Neural crest cell (in vitro differentiated cells): ENCODE measurements around the gene ZNRF1. TPM values are rescaled to one million over a fixed set of nuclear protein-coding genes. Genes with fewer than 3 reads are reported as not detected.

Source experiments
- DNase-seq: peaks from one replicate; pipeline ENCODE4 v3.0.0; 2021; ENCODE audit warnings: low read depth, mixed read lengths, low spot score
- H3K27ac Mint-ChIP-seq: one replicate; pipeline ENCODE4 v1.8.0; 2021; ENCODE audit warnings: mild to moderate bottlenecking, mixed read lengths; ENCODE audit not compliant: unreplicated experiment
- H3K27me3 Mint-ChIP-seq: 2 replicates; pipeline ENCODE4 v1.8.0; 2021; ENCODE audit warnings: low read depth, mild to moderate bottlenecking, mixed read lengths
- H3K36me3 Mint-ChIP-seq: 2 replicates; pipeline ENCODE4 v1.8.0; 2021; ENCODE audit warnings: low read depth, mild to moderate bottlenecking, mixed read lengths
- H3K4me1 Mint-ChIP-seq: 2 replicates; pipeline ENCODE4 v1.8.0; 2021; ENCODE audit warnings: mixed read lengths
- H3K4me3 Mint-ChIP-seq: one replicate; pipeline ENCODE4 v1.8.0; 2021; ENCODE audit warnings: mild to moderate bottlenecking, mixed read lengths
- H3K9me3 Mint-ChIP-seq: 2 replicates; pipeline ENCODE4 v1.8.0; 2021; ENCODE audit warnings: mixed read lengths
- total RNA-seq: library from RNA; stranded (reverse); gene quantifications from 2 replicates; pipeline ENCODE4 v1.2.1, GENCODE V29; 2021
- TF ChIP-seq, protein P1 (sequence below): fragments of 200-600 bp; sonication (generic); conservative IDR thresholded peaks from 2 replicates; pipeline ENCODE4 v1.5.0; 2021; ENCODE audit warnings: antibody characterized with exemption, mild to moderate bottlenecking

Gene ZNRF1
- total RNA-seq, 1 donor from 2014 or later, result 48.4 TPM

GRCh38 chr16:75027520-75028300 is 28.9 kb downstream of the ZNRF1 start:
- DNase-seq, result no peak
- peaks cover 15% of the 10 kb centered on the region for H3K4me1 Mint-ChIP-seq
- H3K27ac Mint-ChIP-seq, result no peak overlapping the region
- H3K36me3 Mint-ChIP-seq, result peaks cover 1% of the 10 kb centered on the region
- H3K27me3 Mint-ChIP-seq, result no peaks in the 10 kb centered on the region
- H3K9me3 Mint-ChIP-seq, result peaks cover under 1% of the 10 kb centered on the region
- TF ChIP-seq, protein P1, sequence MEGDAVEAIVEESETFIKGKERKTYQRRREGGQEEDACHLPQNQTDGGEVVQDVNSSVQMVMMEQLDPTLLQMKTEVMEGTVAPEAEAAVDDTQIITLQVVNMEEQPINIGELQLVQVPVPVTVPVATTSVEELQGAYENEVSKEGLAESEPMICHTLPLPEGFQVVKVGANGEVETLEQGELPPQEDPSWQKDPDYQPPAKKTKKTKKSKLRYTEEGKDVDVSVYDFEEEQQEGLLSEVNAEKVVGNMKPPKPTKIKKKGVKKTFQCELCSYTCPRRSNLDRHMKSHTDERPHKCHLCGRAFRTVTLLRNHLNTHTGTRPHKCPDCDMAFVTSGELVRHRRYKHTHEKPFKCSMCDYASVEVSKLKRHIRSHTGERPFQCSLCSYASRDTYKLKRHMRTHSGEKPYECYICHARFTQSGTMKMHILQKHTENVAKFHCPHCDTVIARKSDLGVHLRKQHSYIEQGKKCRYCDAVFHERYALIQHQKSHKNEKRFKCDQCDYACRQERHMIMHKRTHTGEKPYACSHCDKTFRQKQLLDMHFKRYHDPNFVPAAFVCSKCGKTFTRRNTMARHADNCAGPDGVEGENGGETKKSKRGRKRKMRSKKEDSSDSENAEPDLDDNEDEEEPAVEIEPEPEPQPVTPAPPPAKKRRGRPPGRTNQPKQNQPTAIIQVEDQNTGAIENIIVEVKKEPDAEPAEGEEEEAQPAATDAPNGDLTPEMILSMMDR, result no peak
- H3K4me3 Mint-ChIP-seq, result no peak overlapping the region

DNA sequence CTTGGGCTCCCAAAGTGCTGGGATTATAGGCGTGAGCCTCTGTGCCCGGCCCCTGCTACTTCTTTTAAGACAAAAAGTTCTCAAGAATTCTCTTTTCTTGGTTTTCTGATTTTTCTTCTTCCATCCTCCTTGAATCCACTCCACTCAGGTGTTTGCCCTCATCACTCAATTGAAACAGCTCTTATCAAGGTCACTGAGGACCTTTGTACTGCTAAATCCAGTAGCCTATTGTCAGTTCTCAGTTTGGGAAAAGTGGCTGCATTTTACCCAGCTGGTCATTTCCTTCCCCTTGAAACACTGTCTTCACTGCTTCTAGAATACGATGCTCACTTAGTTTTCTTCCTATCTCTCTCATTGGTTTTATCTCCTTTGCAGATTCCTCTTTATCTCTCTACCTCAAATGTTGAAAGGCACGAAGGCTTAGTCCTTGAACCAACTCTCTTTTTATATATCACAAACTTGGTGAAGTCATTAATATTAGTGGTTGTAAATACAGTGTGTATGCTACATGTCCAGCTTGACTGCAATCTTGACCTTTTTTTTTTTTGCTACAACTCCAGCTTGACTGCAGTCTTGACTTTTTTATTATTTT is 29.8 kb downstream of the ZNRF1 start:
- DNase-seq, result no peak
- Mint-ChIP-seq H3K36me3 (no peaks in the 10 kb centered on the region), H3K9me3 (no peaks in the 10 kb centered on the region), H3K27ac (no peak overlapping the region), H3K4me3 (no peak overlapping the region), H3K27me3 (no peaks in the 10 kb centered on the region), H3K4me1 (peaks cover 15% of the 10 kb centered on the region)
- TF ChIP-seq, protein P1, result no peak

GRCh38 chr16:75029854-75030253 is 31.0 kb downstream of the ZNRF1 start:
- Mint-ChIP-seq H3K4me1 (peaks cover 13% of the 10 kb centered on the region), H3K4me3 (no peak overlapping the region), H3K36me3 (no peaks in the 10 kb centered on the region), H3K27me3 (no peaks in the 10 kb centered on the region), H3K27ac (no peak overlapping the region), H3K9me3 (no peaks in the 10 kb centered on the region)
- no peak for DNase-seq
- TF ChIP-seq, protein P1, result no peak

DNA sequence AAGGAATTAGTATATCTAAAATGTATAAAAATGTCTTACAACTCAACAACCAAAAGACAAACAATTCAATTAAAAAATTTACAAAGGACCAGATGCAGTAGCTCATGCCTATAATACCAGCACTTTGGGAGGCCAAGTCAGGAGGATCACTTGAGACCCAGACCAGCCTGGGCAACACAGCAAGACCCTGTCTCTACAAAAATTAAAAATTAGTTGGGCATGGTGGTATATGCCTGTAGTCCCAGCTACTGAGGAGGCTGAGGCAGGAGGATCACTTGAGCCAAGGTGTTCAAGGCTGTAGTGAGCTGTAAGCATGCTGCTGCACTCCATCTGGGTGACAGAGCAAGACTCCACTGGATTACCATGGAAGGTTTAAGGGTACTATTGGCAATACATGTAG is 33.8 kb downstream of the ZNRF1 start:
- H3K9me3 Mint-ChIP-seq, result peaks cover 2% of the 10 kb centered on the region

DNA sequence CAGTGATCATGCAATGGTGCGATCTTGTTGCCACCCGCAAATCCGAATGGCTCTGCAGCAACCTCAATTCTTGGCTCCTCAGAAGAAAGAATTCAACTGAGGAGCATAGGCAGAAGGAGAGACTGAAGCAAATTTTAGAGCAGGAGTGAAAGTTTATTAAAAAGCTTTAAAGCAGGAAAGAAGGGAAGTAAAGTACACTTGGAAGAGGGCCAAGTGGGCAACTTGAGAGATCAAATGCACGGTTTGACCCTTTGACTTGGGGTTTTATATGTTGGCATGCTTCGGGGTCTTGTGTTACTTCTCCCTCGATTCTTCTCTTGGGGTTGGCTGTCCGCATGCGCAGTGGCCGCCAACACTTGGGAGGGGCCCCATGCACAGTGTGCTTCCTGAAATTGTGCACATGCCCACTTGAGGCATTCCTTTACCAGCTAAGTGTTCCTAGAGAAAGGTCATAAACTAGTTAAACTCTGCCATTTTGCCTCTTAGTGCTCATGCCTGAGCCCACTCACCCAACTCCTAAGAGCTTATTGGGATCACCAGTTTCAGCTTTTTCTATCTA is 36.7 kb downstream of the ZNRF1 start:
- TF ChIP-seq, protein P1, result no peak
- Mint-ChIP-seq H3K9me3 (peaks cover 5% of the 10 kb centered on the region), H3K27me3 (no peaks in the 10 kb centered on the region), H3K27ac (no peak overlapping the region), H3K4me1 (peaks cover 4% of the 10 kb centered on the region), H3K4me3 (no peak overlapping the region), H3K36me3 (peaks cover 12% of the 10 kb centered on the region)
- no peak for DNase-seq

More for the DNA sequence above, 33.8 kb downstream of the ZNRF1 start:
- TF ChIP-seq, protein P1, result no peak
- DNase-seq, result no peak
- peaks cover 9% of the 10 kb centered on the region for H3K36me3 Mint-ChIP-seq
- peaks cover 4% of the 10 kb centered on the region for H3K4me1 Mint-ChIP-seq
- H3K27ac Mint-ChIP-seq, result no peak overlapping the region
- no peak overlapping the region for H3K4me3 Mint-ChIP-seq
- no peaks in the 10 kb centered on the region for H3K27me3 Mint-ChIP-seq
